ENCODE results near the gene TFF2.

Gene TFF2

GRCh38 chr21:42302076-42302650 is 48.6 kb downstream of the TFF2 start:
- DNase-seq = no peak

- DNase-seq = no peak
Observed at GRCh38 chr21:42301371-42302075, 49.3 kb downstream of the TFF2 start.

- DNase-seq = no peak
Observed at GRCh38 chr21:42300956-42301355, 49.8 kb downstream of the TFF2 start.

- no peak for DNase-seq
Observed at GRCh38 chr21:42300045-42300583, 50.7 kb downstream of the TFF2 start.

- no peak for DNase-seq
Observed at GRCh38 chr21:42299324-42300044, 51.3 kb downstream of the TFF2 start.

GRCh38 chr21:42298657-42299056 is 52.1 kb downstream of the TFF2 start:
- no peak for DNase-seq

GRCh38 chr21:42298237-42298636 is 52.6 kb downstream of the TFF2 start:
- no peak for DNase-seq

- no peak for DNase-seq
Observed at GRCh38 chr21:42297377-42297776, 53.4 kb downstream of the TFF2 start.

- DNase-seq = no peak
Observed at GRCh38 chr21:42296501-42296900, 54.3 kb downstream of the TFF2 start.
